Activated T-cell treated with anti-CD3 and anti-CD28 coated beads for 24 hours (primary cell): Measurements from ENCODE around the gene DCTN3.
"Not testable (repeated sequence)": the region's sequence is repeated elsewhere in the genome, so short reads cannot be mapped to it uniquely, and the experiment has no call there.

Experiments
- DNase-seq: peaks from one replicate; pipeline ENCODE4 v3.0.0-alpha.2; 2020; ENCODE audit warnings: low read depth

DCTN3 gene

DNA sequence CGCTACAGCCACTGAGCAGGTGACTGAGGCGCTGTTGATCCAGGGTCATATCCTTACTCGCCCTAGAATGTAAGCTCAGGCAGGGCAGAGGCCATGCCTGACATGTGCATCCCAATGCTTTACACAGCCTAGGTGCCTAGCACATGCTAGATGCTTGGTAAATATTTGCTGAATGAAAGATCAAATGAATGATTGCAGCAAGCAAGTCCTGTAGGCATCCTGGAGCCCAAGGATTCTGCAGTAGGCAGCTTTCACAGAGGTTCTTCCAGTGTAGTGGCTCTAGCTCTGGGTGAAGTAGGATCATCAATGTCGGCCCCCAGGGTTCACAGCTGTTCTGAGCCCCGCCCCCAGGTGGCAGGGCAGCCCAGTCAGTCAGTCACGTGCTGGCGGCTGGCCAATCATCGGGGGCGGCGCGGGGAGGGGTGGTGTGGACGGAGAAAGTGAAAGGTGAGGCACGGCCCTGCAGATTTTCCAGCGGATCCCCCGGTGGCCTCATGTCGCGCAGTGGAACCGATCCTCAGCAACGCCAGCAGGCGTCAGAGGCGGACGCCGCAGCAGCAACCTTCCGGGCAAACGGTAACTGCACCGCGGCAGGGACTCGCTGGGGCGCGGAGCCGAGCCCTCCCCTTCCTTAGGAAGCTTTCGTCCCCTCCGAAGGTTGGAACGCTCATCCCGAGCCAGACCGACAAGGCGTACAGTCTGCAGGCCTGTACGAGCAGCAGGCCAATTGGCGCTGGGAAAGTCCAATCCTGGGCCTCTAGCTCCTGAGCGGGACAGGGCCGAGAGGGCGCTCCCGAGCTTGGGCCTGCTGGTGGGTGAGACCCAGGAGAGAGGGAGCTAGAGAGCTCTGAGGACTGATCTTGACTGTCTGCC, 26.2 kb upstream of the DCTN3 start, which contains the start of gene GALT:
GALT (plus strand) TSS at position 465 of the 873 bp plus-strand sequence; CDS start at position 495, 30 bp downstream.
- DNase-seq, result peak; percentile 95

DNA sequence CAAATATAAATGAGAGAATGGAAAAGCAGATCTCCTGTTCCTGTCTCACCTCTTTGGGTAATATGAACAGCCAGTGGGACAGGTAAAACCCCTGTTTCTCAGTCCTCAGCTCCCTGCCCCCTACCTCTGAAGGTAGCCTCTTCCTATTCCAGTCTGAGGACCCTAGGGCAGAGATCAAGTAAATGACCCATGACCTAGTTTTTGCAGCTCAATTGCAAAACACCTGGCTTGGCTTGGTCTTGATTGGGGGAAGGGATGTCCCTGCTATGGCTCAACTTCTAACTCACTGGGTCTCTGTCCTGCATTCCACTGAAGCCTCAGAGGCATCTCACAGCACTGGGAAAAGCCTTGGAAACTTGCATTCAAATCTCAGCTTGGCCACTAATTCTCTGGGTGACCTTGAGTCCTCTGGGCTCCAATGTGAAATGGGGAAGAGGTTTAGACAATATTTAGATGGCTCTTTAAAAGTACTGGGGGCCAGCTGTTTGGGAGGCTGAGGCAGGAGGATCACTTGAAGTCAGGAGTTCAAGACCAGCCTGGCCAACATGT, 24.5 kb upstream of the DCTN3 start:
- no peak for DNase-seq

DNA sequence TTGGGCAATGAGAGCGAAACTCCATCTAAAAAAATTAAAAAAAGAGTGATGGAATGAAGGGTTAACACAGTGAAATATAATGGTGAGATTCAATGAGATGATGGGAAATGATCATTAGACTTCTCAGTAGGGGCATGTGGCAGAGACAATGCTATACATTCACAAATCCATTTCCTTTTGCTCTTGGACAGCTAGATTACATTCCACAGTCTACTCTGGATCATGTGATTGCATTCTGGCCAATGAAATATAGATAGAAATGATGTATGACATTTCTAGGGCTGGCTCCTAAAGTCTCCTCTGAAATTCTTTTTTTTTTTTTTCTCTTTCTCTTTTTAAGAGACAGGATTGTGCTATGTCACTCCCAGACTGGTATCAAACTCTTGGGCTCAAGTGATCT, 22.4 kb upstream of the DCTN3 start:
- no peak for DNase-seq

DNA sequence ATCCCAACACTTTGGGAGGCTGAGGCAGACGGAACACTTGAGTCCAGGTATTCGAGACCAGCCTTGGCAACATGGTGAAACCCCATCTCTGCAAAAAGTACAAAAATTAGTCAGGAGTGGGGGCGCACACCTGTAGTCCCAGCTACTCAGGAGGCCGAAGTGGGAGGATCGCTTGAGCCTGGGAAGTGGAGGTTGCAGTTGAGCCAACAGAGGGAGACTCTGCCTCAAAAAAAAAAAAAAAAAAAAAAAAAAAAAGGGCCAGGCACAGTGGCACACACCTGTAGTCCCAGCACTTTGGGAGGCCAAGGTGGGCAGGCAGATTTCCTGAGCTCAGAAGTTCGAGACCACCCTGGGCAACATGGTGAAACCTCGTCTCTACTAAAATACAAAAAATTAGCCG, 19.0 kb upstream of the DCTN3 start:
- not testable (repeated sequence) for DNase-seq

DNA sequence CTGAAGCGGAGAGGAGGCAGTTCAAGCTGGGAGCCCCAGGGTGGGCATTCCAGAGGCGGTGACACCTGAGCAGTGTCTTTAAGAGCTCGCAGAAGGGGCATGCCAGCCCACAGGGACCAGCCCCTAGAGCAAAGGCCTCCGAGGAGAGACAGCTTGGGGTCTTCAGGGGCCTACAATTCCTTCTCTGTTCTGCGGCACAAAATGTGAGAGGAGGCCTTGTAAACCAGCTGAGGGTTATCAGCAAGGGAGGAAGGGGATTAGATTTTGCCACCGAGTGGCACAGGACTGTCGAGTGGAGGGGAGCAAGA, 17.8 kb upstream of the DCTN3 start:
- no peak for DNase-seq

DNA sequence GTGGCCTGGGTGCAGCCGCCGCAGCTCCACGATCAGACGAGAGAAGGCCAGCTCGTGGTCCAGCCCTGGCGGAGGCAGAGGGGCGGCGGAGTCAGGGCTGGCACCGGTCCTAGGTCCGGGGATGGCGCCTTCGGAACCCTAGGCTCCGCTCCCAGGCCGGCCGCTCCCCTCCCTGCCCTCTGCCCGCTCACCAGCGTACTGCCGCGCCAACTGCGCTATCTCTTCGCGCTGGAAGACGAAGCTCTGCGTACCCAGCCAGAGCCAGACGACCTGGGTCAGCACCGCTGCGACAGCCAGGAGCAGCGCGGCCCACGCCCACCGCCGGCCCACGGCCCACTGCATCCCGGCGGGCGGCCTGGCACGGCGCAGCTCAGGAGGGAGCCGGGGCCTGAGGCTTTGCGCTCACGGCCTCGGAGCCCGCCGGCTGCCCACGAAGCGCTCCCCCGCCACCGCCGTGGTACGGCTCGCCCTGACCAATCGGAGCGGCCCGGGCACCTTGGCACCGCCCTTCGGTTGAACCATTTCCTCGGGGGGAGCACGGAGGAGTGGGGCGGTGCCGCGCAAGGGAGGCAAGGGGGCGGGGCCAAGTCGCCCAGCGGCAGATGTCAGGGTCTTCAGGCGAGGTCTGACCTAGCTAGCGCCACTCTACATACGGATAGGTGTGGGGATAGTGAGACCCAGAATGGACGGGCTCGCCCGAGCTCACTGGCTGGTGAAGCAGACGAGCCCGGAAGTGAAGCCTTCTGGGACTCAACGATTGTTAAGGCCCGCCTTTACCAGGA, 17.3 kb upstream of the DCTN3 start, which contains the start of gene SIGMAR1:
SIGMAR1 (minus strand) TSS at position 432 of the 782 bp plus-strand sequence; CDS start at position 342, 90 bp downstream.
- peak; percentile 89 for DNase-seq

DNA sequence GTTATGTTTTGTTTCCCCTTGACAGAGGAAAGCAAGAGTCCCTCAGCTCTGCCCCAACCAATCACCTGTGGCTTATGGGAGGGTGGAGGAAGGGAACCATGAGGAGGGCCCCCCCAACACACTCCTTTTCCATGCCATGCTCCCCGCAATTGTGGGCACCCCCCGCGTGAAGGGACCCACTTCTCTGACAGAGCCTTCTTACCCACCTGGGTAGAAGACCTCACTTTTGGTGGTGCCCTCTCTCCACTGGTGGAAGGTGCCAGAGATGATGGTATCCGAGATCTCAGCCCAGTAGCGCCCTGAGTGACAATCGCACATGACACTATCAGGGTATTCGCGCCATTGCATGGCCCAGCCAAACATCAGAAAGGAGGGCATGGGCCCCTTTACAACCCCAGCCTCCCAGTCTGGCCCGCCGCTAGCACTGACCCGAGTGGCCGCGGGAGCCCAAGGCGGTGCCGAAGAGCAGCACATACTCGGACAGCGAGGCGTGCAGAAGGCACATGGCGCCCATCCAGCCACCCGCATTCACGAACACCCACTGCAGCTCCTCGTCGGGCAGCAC, 16.6 kb upstream of the DCTN3 start:
- DNase-seq, result peak; percentile 12

DNA sequence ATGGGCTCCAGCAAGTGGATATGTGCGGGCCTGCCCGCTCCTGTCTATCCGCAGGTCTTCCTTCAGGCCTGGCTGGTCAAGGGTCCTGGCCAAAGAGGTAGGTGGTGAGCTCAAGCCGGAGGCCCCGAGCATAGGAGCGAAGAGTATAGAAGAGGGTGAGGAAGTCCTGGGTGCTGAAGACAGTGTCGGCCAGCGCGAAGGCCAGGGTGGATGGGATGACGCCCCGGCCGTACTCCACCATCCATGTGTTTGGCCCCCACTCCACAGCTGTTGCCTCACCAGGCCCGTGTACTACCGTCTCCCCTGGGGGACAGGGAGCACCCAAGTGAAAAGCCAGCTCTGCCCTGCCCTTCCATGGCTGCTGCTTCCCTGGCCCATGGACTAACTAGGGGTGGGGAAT, 15.3 kb upstream of the DCTN3 start:
- no peak for DNase-seq

DNA sequence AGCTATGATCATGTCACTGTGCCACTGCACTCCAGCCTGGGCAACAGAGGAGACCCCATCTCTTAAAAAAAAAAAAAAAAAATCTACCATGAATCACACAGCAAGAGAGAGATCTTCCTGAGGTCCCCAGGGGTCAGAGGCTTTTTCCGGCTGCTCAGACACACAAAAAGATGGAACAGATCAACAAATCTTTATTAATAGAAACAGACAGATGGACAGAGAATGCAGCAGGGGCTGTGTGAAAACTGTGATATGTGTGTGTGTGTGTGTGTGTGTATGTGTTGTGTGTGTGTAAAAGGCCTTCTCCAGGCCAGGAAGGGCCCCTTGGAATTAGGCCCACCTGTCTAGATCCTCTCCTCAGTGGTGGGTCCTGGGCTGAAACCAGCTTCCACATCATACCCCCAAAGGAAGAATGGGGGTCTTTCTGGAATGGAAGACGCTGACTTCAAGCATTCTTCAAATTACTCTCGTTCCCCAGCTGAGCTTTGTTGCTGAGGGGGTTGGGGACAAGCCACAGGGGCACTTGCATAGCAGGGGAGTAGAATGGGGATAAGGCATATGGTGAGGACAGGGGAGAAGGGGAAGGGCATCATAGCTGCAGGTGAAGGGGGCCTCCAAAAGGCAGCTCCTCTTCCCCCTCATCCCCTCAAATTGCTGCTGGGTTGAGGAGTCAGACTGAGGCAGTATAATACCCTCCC, 14.4 kb upstream of the DCTN3 start:
- DNase-seq, result no peak

DNA sequence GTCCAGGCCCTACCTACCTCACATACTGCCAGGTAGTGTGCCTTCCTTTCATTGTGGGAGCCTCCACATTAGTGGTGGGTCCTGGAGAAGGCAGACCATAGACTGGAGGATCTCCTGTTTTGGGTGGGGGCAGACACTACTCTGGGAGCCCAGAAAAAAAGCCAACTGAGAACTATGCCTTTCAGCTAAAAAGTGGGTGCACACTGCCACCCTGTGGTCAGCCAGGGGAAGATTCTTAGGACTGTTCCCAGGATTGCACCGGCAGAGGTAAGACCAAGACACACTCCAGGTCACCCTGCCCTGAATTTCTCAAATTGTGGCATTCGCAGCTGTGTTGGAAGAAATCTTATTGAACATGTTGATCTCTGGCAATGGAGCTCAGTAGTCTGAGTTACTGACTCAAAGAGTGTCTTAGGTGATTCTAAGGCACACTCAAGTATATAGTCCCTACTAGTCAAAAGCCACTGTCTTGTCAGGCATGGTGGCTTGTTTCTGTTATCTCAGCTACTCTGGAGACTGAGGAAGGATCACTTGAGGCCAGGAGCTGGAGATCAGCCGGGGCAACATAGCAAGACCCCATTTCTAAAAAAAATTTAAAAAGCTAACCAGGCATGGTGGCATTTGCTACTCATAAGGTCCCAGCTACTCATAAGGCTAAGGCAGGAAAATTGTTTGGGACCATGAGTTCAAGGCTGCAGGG, 13.7 kb upstream of the DCTN3 start:
- DNase-seq, result peak; percentile 62

DNA sequence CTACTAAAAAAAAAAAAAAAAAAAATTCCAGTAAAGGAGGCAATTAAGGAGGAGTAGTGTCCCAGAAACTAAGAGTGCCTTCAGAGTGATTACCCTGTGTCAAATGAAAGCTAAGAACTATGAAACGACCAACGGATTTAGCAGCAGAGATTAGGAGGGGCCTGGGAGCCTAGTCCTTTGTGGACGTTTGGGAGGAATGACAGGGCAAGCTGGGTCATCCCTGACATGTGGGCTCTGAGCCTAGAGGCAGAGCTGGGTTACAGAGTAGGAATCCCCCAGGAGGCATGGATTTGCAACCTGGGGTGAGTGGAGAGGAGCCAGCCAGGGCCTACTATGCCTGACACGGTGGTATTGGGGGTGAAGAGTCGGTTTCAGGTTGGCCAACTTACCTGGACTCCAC, 12.9 kb upstream of the DCTN3 start:
- no peak for DNase-seq

DNA sequence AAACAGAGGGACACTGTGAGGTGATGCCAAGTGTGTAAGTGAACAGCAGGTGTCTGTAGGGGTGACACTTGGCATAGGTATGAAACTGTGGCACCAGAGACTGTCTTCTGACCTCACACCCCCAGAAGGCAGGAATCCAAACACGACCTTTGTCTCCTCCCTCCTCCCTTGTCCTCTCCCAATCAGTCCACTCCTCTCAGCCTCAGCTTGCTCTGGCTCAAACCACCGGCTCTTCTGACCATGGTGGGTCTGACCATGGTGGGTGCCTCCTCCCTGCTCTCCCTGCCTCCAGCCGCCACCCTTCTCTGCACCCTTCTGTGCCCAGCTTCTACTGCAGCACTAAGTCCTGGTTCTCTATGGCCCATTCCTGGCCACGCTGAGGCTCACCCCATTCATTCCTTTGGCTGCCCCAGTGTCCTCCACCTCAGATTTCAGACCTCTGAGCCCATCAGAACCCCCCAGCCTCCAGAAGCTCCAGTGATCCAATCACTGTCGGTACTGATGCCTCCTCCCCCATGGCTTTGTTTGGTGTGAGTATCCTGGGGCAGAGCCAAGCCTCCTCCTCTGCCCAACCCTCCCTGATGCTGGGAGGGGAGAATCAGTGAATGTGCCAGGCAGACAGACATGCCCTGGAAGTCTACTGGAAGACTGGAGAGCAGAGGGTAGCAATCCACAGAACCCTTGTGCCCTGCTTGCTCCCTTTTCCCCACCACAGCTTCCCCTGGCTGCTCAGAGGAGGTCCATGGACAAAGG, 10.3 kb upstream of the DCTN3 start:
- no peak for DNase-seq

DNA sequence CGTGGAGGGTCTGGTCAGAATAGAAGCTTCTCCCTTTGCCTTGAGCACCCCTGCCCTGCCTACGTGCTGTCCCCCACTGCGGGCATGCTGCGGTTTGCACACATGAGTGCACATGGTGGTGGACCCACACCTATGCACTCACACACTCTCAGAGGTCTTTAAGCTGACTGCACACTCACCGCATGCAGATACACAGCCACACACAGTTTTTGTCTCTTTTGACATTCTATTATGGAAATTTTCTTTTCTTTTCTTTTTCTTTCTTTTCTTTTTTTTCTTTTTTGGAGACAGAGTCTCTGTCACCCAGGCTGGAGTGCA, 9.2 kb upstream of the DCTN3 start:
- no peak for DNase-seq

DNA sequence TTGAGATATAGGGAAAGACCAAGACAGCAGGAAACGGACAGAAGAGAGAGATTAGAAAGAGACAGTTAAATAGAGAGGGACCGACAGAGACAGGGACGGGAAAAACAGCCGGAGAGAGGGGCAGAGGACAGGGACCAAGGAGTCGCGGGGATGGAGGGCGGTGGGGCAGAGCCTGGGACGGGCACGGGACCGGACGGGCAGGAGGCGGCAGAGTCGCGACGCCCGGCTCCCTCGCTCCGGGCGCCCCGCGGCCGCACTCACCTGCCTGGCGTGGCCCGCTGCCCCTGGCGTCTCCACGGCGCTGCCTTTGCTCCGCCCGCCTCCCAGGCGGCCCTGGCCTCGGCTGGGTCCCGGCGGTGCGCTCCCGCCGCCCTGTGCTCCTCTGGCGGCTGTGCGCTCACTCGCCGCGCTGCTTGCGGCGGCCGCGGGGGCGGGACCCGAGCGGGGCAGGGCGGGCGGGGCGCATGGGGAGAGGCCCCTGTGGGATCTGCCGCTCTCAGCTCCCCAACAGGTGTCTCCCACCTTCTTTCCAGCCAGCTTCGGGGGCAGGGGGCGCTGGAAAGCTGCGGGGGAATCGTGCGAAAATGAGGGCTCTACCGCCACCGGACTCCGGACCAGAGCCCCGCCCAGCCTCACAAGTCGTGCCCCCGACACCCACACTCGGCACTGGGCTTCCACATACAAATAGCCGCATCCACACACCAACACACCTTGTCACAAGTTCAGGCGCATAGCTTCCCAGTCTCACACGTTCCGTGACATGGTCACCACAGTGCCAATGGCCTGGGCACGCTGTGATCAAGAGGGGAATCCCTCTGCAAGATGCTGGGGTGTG, 8.6 kb upstream of the DCTN3 start, which contains the start of gene ARID3C:
ARID3C (minus strand) TSS at position 411 of the 835 bp plus-strand sequence. CDS start 1,052 bp downstream, outside the sequence.
- peak; percentile 35 for DNase-seq

DNA sequence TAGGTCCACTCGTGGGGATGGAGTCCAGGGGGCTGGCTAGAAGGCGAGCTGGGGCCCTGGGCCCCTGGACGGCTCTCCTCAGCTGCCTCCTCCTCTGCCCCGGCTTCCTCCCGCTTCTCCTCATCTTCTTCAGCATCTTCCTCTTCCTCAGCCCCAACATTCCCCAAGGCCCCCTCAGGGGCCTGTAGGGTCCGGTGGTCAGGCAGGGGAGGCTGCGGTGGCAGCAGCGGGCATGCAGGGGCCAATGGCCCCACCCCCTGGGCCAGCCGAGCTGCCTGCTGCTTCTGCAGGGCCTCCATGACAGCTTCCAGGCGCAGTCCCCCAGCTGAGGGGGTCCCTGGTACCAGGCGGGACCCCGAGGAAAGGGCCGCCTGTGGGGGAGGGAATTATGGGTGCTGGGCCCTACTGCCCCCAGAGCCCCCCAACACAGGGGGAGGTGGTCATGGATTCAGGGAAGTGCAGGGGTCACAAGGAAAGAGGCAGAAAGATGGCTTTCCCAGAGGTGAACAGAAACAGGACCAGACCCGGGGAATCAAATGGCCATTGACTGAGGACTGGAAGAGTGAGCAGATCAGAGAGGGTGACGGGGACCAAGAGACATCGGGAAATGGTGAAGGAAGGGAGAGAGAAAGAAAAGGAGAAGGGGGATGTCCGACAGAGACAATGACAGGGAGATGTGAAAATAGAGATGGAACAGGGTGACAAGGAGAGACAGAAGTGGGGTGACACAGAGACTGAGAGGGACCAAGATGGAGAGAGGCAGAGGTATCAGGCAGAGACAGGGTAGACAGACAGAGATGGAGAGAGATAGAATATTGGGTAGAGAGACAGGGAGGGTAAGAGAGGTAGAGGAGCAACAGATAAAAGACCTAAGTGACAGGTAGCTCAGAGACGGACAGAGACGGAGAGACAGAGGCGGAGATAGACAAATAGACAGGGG, 7.7 kb upstream of the DCTN3 start:
- no peak for DNase-seq

DNA sequence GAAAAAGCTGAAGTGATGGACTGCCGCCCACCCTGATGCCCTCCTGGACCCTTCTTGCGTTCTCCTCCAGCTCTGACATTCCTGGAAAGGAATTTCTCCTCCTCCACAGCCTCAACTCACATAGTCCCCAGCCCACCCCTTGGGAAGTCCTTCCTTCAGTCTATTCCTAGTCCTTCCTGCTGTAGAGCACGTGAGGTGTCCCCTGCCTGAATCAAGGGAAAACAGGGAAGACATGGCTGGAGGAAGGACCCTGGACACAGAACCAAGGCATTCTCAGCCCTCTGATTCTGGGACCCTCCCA, 4.8 kb upstream of the DCTN3 start:
- DNase-seq, result no peak

DNA sequence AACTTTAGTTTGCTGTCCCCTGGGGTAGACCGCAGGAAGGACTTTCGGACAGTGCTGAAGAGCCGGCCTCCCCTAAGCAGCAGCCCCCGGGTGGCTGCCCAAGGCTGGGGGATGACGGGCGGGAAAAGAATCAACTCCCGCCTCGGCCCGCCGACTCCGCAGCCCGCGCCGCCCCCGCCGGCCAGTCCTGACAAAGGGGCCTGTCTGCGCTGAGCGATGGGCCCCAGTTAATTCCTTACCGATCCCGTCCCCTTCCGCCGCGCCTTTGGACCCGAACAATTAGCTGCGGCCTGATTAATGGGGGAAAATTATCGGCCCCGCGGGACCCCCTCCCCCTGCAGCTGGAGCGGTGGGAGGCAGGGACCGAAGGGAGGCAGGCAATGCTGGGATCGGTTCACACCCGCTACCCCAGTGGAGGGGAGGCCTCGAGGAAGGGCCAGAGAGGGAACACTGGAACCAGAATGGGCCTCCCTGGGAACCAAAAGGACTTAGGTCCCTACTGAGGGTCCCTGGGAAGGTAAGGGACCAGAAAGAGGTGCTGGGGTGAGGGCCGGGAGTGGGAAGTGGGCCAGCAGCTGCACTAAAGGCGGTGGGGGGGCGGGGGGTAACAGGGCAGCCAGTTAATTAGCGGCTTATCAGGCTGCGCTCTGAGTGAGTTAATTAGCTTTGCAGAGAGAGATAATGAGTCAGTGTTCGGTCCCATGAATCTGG, 4.3 kb upstream of the DCTN3 start:
- no peak for DNase-seq
